Sigmoid colon (tissue), 4 donors: ENCODE results near the gene MTOR.

ENCODE experiments used
- EP300 ChIP-seq, 4 donors: sonication (generic); formaldehyde crosslinking; IDR thresholded peaks; one replicate each; pipeline ENCODE4 v1.6.1; 2017; ENCODE audit warnings: antibody characterized with exemption in 4 of 4
- POLR2A ChIP-seq, 2 donors: fragments of 450-650 bp; IDR thresholded peaks; one replicate each; pipeline ENCODE4 v1.6.1; 2016; ENCODE audit warnings: antibody characterized with exemption in 2 of 2, mild to moderate bottlenecking in 2 of 2, moderate library complexity in 2 of 2
- POLR2AphosphoS5 ChIP-seq, 4 donors: sonication (generic); formaldehyde crosslinking; IDR thresholded peaks; one replicate each; pipeline ENCODE4 v1.6.1; 2017; ENCODE audit warnings: antibody characterized with exemption in 4 of 4
- TF ChIP-seq, protein P1 (sequence below), 4 experiments: fragments of 450-650 bp in 3 of 4; fragments of 200-600 bp in 1 of 4; IDR thresholded peaks; one replicate each; pipeline ENCODE4 v1.5.1; 2016 to 2019; ENCODE audit warnings: antibody characterized with exemption in 4 of 4, mild to moderate bottlenecking in 3 of 4, moderate library complexity in 2 of 4

GRCh38 chr1:11179125-11179524 is 83.2 kb downstream of the MTOR start:
- TF ChIP-seq, protein P1, sequence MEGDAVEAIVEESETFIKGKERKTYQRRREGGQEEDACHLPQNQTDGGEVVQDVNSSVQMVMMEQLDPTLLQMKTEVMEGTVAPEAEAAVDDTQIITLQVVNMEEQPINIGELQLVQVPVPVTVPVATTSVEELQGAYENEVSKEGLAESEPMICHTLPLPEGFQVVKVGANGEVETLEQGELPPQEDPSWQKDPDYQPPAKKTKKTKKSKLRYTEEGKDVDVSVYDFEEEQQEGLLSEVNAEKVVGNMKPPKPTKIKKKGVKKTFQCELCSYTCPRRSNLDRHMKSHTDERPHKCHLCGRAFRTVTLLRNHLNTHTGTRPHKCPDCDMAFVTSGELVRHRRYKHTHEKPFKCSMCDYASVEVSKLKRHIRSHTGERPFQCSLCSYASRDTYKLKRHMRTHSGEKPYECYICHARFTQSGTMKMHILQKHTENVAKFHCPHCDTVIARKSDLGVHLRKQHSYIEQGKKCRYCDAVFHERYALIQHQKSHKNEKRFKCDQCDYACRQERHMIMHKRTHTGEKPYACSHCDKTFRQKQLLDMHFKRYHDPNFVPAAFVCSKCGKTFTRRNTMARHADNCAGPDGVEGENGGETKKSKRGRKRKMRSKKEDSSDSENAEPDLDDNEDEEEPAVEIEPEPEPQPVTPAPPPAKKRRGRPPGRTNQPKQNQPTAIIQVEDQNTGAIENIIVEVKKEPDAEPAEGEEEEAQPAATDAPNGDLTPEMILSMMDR (IDR thresholded peaks at IDR 0.05), result no peak
- TF ChIP-seq POLR2A (IDR thresholded peaks at IDR 0.05) (no peak), EP300 (IDR thresholded peaks at IDR 0.05) (no peak), POLR2AphosphoS5 (IDR thresholded peaks at IDR 0.05) (no peak)
